A549 (cell line): ENCODE data around the gene CNGA1.

ENCODE experiments used
- BHLHE40 ChIP-seq: IDR thresholded peaks from 2 replicates; pipeline ENCODE4 v1.6.1; 2012; ENCODE audit warnings: low read depth, low read length, inconsistent platforms
- CHD4 ChIP-seq: fragments of 200-600 bp; sonication (generic); IDR thresholded peaks from 2 replicates; pipeline ENCODE4 v1.6.1; 2016; ENCODE audit warnings: antibody characterized with exemption, mild to moderate bottlenecking, borderline replicate concordance
- POLR2A ChIP-seq: IDR thresholded peaks from 2 replicates; pipeline ENCODE4 v1.6.1; 2012; ENCODE audit warnings: mild to moderate bottlenecking, low read length
- TF ChIP-seq, protein P1 (sequence below): IDR thresholded peaks from 2 replicates; pipeline ENCODE4 v1.6.1; 2012
- TF ChIP-seq, protein P2 (sequence below): fragments of >200 bp; sonication (Bioruptor Twin); formaldehyde crosslinking; IDR thresholded peaks from 3 replicates; pipeline ENCODE4 v1.5.1; 2016

DNA sequence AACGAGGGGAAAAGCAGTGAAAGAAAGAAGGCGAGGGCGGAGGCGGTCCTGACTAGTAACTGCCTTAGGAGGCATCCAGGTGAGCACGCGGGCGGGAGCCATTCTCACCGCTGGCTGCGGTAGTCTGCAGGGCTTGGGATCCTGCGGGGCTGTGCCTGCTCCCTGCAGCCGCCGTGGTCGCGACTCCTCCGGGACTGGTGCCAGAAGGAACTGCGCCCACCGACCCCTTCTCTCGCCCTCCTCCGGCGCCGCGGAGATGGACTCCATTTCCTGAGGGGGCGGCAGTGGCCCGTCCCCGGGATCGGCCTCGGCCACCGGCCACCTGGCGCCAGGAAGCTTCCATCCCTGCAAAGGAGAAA is 102.6 kb downstream of the CNGA1 start:
- TF ChIP-seq, protein P1, sequence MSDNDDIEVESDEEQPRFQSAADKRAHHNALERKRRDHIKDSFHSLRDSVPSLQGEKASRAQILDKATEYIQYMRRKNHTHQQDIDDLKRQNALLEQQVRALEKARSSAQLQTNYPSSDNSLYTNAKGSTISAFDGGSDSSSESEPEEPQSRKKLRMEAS = no peak; the same call in 1 of the 2 replicates
- TF ChIP-seq, protein P2, sequence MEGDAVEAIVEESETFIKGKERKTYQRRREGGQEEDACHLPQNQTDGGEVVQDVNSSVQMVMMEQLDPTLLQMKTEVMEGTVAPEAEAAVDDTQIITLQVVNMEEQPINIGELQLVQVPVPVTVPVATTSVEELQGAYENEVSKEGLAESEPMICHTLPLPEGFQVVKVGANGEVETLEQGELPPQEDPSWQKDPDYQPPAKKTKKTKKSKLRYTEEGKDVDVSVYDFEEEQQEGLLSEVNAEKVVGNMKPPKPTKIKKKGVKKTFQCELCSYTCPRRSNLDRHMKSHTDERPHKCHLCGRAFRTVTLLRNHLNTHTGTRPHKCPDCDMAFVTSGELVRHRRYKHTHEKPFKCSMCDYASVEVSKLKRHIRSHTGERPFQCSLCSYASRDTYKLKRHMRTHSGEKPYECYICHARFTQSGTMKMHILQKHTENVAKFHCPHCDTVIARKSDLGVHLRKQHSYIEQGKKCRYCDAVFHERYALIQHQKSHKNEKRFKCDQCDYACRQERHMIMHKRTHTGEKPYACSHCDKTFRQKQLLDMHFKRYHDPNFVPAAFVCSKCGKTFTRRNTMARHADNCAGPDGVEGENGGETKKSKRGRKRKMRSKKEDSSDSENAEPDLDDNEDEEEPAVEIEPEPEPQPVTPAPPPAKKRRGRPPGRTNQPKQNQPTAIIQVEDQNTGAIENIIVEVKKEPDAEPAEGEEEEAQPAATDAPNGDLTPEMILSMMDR = no peak
- no peak for TF ChIP-seq CHD4
- TF ChIP-seq BHLHE40 = no peak
- TF ChIP-seq POLR2A = peak; percentile 26; the same call in 1 of the 2 replicates
